ENCODE data around the gene C20orf141.

GRCh38 chr20:2780948-2781347 lies 33.8 kb upstream of the C20orf141 start:
- TF ChIP-seq CTCF (tag by site-specific recombination; IDR thresholded peaks at IDR 0.05), result no peak
- no peak for TF ChIP-seq ZFP37 (tag by site-specific recombination; IDR thresholded peaks at IDR 0.05)
- no peak for TF ChIP-seq ZBTB48 (tag by site-specific recombination; IDR thresholded peaks at IDR 0.05)
